Keratinocyte (primary cell): ENCODE data around the gene VCL. TPM values are rescaled to one million over a fixed set of nuclear protein-coding genes. Genes with fewer than 3 reads are reported as not detected.

ENCODE experiments used
- DNase-seq: peaks from one replicate; pipeline ENCODE4 v3.0.0-alpha.2; 2011; ENCODE audit warnings: low read depth, missing footprints, low spot score
- FAIRE-seq: peaks from 2 replicates; lab custom pipeline; 2011; peaks lifted over from hg19 to GRCh38; lab: Jason Lieb, UNC
- H2AFZ ChIP-seq: 2 replicates; pipeline ENCODE4 v1.6.0; 2012; ENCODE audit warnings: low read length, control low read depth, inconsistent platforms; ENCODE audit not compliant: control insufficient read depth
- H3K27ac ChIP-seq: 2 replicates; pipeline ENCODE4 v1.5.1; 2011; ENCODE audit warnings: low read length; ENCODE audit not compliant: control insufficient read depth, insufficient read depth
- H3K27me3 ChIP-seq: 3 replicates; pipeline ENCODE4 v1.6.0; 2011; ENCODE audit warnings: low read length; ENCODE audit not compliant: control insufficient read depth, insufficient read depth; ENCODE audit errors: extremely low read depth
- H3K36me3 ChIP-seq, 2 experiments: 2 replicates in 1 of 2; 3 replicates in 1 of 2; pipeline ENCODE4 v1.5.1; 2011; ENCODE audit warnings: low read length in 2 of 2, mild to moderate bottlenecking in 1 of 2; ENCODE audit not compliant: control insufficient read depth in 2 of 2, insufficient read depth in 2 of 2; ENCODE audit errors: extremely low read depth in 1 of 2
- H3K4me1 ChIP-seq: 3 replicates; pipeline ENCODE4 v1.5.1; 2011; ENCODE audit warnings: low read length; ENCODE audit not compliant: control insufficient read depth, insufficient read depth; ENCODE audit errors: extremely low read depth
- H3K4me2 ChIP-seq: 3 replicates; pipeline ENCODE4 v1.6.0; 2011; ENCODE audit warnings: low read depth, low read length; ENCODE audit not compliant: control insufficient read depth, insufficient read depth; ENCODE audit errors: extremely low read depth
- H3K4me3 ChIP-seq, 3 experiments: fragments of 200-600 bp in 1 of 3; sonication (generic) in 1 of 3; 2 replicates in 2 of 3; 3 replicates in 1 of 3; pipeline ENCODE4 v1.5.1; 2011 to 2016; ENCODE audit warnings: low read length in 3 of 3, mild to moderate bottlenecking in 3 of 3, control low read depth in 2 of 3, inconsistent platforms in 1 of 3, low read depth in 1 of 3, mixed read lengths in 1 of 3, mixed run types in 1 of 3, moderate library complexity in 1 of 3; ENCODE audit not compliant: control insufficient read depth in 2 of 3, insufficient read depth in 2 of 3; ENCODE audit errors: extremely low read depth in 1 of 3
- H3K79me2 ChIP-seq: 2 replicates; pipeline ENCODE4 v1.6.0; 2012; ENCODE audit warnings: low read length; ENCODE audit not compliant: control insufficient read depth, insufficient read depth
- H3K9ac ChIP-seq: 3 replicates; pipeline ENCODE4 v1.6.0; 2011; ENCODE audit warnings: low read length; ENCODE audit not compliant: control insufficient read depth, insufficient read depth; ENCODE audit errors: extremely low read depth
- H3K9me1 ChIP-seq: 3 replicates; pipeline ENCODE4 v1.6.0; 2011; ENCODE audit warnings: low read length; ENCODE audit not compliant: control insufficient read depth, insufficient read depth; ENCODE audit errors: extremely low read depth
- H3K9me3 ChIP-seq: 2 replicates; pipeline ENCODE4 v1.5.1; 2012; ENCODE audit warnings: low read depth, low read length; ENCODE audit not compliant: control insufficient read depth
- H4K20me1 ChIP-seq: 3 replicates; pipeline ENCODE4 v1.6.0; 2011; ENCODE audit warnings: low read length; ENCODE audit not compliant: control insufficient read depth, insufficient read depth; ENCODE audit errors: extremely low read depth
- EZH2 ChIP-seq: IDR thresholded peaks from one replicate; pipeline ENCODE4 v1.6.1; 2012; ENCODE audit warnings: inconsistent platforms, mild to moderate bottlenecking, low read length, moderate library complexity
- dilution Hi-C: fragments of 300-500 bp; cut with MboI; formaldehyde crosslinking; loops from one replicate; pipeline ENCODE4 v1.7.0; 2020; ENCODE audit warnings: low sequenced_read_pairs; ENCODE audit not compliant: extremely low pct_ligation_motif_present
- polyA plus RNA-seq, 5 experiments: library from polyadenylated mRNA; depleted of rRNA in 3 of 5; stranded (reverse) in 3 of 5; stranded (forward) in 1 of 5; unstranded in 1 of 5; fragments of >200 nt; gene quantifications; 1 replicate in 1 of 5; 2 replicates in 3 of 5; 3 replicates in 1 of 5; pipeline versions ENCODE4 v1.2.1 to v1.2.3, GENCODE V29; 2011 to 2012; ENCODE audit warnings: missing spikeins in 2 of 5, low read depth in 1 of 5, low replicate concordance in 1 of 5
- TF ChIP-seq, protein P1 (sequence below), 3 experiments: IDR thresholded peaks in 1 of 3; conservative IDR thresholded peaks in 1 of 3; optimal IDR thresholded peaks in 1 of 3; 2 replicates in 2 of 3; 3 replicates in 1 of 3; pipeline versions ENCODE3 to v1.5.1; 2011; ENCODE audit warnings: low read length in 3 of 3, mild to moderate bottlenecking in 3 of 3, moderate library complexity in 2 of 3, control low read depth in 1 of 3, inconsistent platforms in 1 of 3; ENCODE audit not compliant: insufficient read depth in 2 of 3; ENCODE audit errors: extremely low read depth in 1 of 3

VCL gene
- polyA plus RNA-seq, 1 donor (not counting 4 experiments of a cell fraction or from before 2014, with no cell fraction given), result 102 TPM

- Histone ChIP-seq H3K4me2 (no peak overlapping the region), H3K9ac (no peak overlapping the region), H2AFZ (no peak overlapping the region), H4K20me1 (no peaks in the 10 kb centered on the region), H3K79me2 (peaks cover 77% of the 10 kb centered on the region), H3K9me3 (no peaks in the 10 kb centered on the region), H3K36me3 (peaks cover 0 to 4% of the 10 kb centered on the region in 2 experiments), H3K9me1 (peaks cover 2% of the 10 kb centered on the region), H3K4me1 (peaks cover 19% of the 10 kb centered on the region), H3K4me3 (no peak overlapping the region), H3K27me3 (no peaks in the 10 kb centered on the region), H3K27ac (no peak overlapping the region)
- dilution Hi-C loops, result no loop called here
- no peak for DNase-seq
- no peak for FAIRE-seq
- no peak for TF ChIP-seq EZH2
- TF ChIP-seq, protein P1, sequence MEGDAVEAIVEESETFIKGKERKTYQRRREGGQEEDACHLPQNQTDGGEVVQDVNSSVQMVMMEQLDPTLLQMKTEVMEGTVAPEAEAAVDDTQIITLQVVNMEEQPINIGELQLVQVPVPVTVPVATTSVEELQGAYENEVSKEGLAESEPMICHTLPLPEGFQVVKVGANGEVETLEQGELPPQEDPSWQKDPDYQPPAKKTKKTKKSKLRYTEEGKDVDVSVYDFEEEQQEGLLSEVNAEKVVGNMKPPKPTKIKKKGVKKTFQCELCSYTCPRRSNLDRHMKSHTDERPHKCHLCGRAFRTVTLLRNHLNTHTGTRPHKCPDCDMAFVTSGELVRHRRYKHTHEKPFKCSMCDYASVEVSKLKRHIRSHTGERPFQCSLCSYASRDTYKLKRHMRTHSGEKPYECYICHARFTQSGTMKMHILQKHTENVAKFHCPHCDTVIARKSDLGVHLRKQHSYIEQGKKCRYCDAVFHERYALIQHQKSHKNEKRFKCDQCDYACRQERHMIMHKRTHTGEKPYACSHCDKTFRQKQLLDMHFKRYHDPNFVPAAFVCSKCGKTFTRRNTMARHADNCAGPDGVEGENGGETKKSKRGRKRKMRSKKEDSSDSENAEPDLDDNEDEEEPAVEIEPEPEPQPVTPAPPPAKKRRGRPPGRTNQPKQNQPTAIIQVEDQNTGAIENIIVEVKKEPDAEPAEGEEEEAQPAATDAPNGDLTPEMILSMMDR (optimal IDR thresholded peaks at IDR 0.05 in 1 of 3, IDR thresholded peaks at IDR 0.05 in 1 of 3, conservative IDR thresholded peaks at IDR 0.05 in 1 of 3; ENCODE audit: extremely low read depth in 1 of 3, insufficient read depth in 2 of 3, low read length in 3 of 3), result no peak
Observed at GRCh38 chr10:74051736-74052342, 53.9 kb downstream of the VCL start.

- peaks cover 23% of the 10 kb centered on the region for H3K4me1 ChIP-seq
- no peaks in the 10 kb centered on the region for H3K27me3 ChIP-seq
- dilution Hi-C loops, result no loop called here
- no peak overlapping the region for H3K4me3 ChIP-seq
- H3K27ac ChIP-seq, result no peak overlapping the region
- TF ChIP-seq, protein P1 (optimal IDR thresholded peaks at IDR 0.05 in 1 of 3, IDR thresholded peaks at IDR 0.05 in 1 of 3, conservative IDR thresholded peaks at IDR 0.05 in 1 of 3; ENCODE audit: extremely low read depth in 1 of 3, insufficient read depth in 2 of 3, low read length in 3 of 3), result no peak
- no peak for TF ChIP-seq EZH2
- no peaks in the 10 kb centered on the region for H4K20me1 ChIP-seq
- H3K36me3 ChIP-seq, result peaks cover 0 to 4% of the 10 kb centered on the region in 2 experiments
- H3K9ac ChIP-seq, result no peak overlapping the region
- H2AFZ ChIP-seq, result no peak overlapping the region
- no peaks in the 10 kb centered on the region for H3K9me3 ChIP-seq
- H3K4me2 ChIP-seq, result no peak overlapping the region
- no peak for FAIRE-seq
- no peak for DNase-seq
- peaks cover 2% of the 10 kb centered on the region for H3K9me1 ChIP-seq
- peaks cover 75% of the 10 kb centered on the region for H3K79me2 ChIP-seq
Observed at GRCh38 chr10:74052994-74053393, 55.1 kb downstream of the VCL start.
